ENCODE results near the gene UMAD1.

Gene UMAD1

DNA sequence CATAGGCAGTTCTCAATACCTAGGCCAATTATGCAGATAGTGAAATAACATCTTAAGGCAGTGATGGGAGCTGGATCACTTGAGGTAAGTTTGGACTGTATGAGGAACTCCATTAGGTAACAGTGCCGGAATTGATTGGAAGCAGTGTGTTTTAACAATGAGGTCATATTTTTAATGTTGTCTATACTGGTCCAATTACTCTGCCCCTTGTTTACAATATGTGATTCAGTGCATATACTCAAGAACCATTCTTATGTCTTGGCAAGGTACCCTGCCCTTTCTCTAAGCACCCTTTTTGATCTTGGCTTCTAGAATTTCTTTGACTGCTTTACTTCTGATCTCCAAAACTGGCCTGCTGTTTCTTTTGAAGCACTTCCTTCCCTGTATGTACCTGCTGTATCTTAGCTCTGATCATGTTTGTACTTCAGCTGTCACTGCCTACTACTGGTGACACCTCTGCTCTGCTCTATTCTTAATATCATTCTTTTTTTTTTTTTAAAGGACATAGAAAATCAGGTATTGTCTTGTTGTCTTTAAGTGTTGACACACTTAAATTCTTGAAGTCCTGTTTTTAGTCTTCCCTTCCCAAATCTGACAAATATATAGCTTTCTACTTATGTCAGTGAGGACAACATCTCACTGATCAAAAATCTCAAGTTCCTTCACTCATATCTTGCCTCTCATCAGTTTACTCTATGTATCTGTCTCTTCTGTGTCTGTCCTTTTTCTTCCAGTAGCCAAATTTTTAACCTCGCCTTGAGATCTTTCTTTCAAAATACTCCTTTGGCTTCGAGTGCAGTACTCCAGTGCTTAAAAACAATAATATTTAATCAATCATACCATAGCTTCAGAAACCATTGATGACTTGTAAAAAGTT, 124.2 kb downstream of the UMAD1 start:
- DNase-seq (ENCODE audit: low read depth in 2 of 2), result no peak

- no peak for DNase-seq (ENCODE audit: low read depth in 2 of 2)
Observed at GRCh38 chr7:7765422-7765821, 124.9 kb downstream of the UMAD1 start.

- DNase-seq (ENCODE audit: low read depth in 2 of 2), result no peak
Observed at GRCh38 chr7:7766671-7767070, 126.1 kb downstream of the UMAD1 start.

DNA sequence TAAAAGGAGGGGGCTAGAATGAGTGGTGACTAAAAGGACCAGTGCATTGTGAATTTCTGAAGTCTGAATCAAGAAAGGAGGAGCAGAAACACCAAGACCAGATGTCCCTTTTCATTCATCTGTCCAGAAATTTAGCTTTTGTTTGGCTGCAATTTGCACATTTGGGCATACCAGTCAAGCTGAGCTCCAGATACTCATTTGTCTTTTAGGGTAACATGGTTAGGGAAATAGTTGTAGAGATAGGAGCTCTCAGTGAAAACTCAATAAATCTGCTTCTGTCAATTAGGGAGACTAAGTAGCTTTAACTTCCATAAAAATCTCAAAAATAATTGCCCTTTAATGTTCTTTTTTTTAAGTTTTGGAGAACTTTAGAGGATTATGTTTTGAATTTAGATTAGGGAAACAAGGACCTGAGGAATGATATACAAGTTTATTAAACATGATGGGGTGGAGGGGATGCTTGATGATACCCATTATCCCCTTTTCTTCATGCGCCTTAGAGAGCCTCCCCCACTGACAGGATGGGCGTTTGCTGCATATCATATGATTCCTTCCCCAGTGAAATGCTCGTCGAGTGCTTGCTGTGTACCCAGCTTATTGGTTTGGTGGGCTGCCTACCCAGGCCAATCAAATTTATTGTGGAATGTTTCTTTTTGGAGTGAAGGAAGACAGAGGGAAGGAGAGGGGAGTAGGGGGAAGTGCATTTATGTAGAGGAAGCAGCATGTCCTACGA, 128.6 kb downstream of the UMAD1 start:
- DNase-seq (ENCODE audit: low read depth in 2 of 2), result no peak

DNA sequence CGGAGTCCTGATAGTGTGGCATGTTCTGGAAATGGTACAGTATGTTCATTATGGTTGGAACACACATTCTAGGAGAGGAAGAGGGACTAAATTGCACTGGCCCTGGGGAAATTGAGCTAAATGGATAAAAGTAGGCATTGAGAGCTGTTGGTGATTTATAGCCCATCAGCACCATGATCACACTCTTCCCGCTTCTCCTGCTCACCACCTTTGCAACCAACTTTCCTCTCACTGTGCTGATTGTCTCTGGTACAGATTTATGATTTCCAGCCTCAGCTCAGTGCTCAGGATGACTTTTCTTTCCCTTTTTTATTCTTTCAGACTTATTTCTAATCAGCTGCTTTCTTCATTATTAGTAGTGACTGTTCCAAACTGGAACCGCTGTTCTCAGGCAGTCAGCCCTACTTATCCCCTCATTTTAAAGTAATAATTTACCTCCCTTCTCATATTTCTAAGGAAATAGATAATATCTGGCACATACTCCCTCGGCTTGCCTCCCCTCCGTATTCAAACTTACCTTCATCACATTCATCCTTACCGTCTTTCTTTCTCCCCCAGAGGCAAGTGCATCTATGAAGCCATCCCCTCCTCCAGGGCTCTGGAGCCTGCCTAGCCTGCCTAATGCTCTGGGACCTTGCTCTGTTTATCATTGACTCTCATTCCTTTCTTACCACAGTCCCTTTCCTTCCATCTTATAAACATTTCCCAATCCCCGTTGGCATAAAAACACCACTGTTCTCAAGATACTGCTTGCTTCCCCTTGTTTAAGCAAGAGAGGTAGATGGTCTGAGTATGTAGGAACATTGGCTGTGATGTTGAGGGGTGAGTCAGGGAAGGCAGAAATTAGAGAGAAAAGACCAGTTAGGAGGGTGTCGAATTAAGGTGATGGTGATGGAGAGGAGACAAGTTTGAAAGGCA, 129.4 kb downstream of the UMAD1 start:
- DNase-seq (ENCODE audit: low read depth in 2 of 2), result no peak

- no peak for DNase-seq (ENCODE audit: low read depth in 2 of 2)
Observed at GRCh38 chr7:7771452-7771851, 130.9 kb downstream of the UMAD1 start.

DNA sequence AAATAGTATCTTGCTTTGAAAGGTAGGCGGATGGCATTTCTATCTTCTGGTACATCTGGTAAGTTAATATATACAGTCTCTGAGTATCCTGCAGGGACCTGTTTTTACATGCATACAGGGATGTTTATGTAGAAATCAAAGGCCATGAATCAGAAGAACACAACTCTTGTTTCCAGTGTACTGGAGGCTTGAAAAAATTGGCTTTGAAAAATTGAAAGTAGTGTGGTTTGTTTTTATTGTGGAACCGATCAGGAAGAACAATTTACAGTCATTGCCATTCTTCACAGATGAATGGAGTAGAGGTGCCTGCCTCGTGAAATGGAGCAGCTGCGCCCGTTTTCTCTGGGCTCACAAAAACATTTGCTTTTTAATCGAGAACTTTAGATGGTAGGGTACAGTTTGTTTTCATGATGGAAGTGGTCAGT, 131.9 kb downstream of the UMAD1 start:
- DNase-seq (ENCODE audit: low read depth in 2 of 2), result no peak

GRCh38 chr7:7773334-7774309, 133.1 kb downstream of the UMAD1 start:
- no peak for DNase-seq (ENCODE audit: low read depth in 2 of 2)

- DNase-seq (ENCODE audit: low read depth in 2 of 2), result no peak
Observed at GRCh38 chr7:7779888-7780287, 139.3 kb downstream of the UMAD1 start.

- DNase-seq (ENCODE audit: low read depth in 2 of 2), result no peak
Observed at GRCh38 chr7:7783001-7783400, 142.4 kb downstream of the UMAD1 start.

DNA sequence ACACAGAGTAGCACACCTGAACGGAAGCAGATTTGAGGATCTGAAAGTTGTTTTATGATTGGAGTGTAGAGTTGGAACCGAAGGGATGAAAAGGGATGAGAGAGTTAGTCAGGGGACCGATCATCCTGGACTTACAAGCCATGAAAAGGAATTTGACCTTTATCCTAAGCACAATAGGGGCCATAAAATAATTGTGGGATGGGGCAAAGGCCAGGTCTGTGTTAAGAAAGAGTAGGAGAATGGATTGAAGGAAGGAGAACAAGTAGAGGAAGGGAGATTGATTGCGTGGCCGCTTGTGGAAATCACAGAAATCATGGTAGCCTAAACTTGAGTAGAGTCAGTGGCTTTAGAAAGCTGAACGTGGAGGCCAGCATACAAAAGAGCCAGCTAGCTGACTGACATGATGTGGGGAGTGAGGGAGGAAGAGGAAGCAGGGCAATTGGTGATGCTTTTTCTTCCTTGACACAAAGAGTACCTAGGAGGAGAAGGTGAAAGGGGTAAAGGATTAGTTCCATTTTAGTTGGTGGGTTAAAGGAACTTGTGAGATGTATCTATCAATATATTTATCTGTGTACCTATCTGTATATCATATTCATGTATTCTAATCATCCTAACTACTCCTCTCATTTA, 144.9 kb downstream of the UMAD1 start:
- DNase-seq (ENCODE audit: low read depth in 2 of 2), result no peak

GRCh38 chr7:7786595-7786994, 146.0 kb downstream of the UMAD1 start:
- DNase-seq (ENCODE audit: low read depth in 2 of 2), result no peak

DNA sequence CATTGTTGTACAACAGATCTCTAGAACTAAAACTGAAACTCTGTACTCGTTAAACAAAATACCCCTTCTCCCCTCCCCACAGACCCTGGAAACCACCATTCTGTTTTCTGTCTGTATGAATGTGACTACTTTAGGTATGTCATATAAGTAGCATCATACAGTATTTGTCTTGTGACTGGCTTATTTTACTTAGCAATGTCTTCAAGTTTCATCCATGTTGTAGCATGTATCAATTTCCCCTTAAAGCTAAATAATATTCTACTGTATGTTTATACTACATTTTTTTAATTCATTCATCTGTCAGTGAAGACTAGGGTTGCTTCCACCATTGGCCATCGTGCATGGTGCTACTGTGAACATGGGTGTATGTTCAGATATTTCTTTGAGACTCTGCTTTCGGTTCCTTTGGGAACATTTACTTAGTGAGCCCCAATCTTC, 149.0 kb downstream of the UMAD1 start:
- no peak for DNase-seq (ENCODE audit: low read depth in 2 of 2)

- no peak for DNase-seq (ENCODE audit: low read depth in 2 of 2)
Observed at GRCh38 chr7:7790041-7790741, 149.6 kb downstream of the UMAD1 start.

DNA sequence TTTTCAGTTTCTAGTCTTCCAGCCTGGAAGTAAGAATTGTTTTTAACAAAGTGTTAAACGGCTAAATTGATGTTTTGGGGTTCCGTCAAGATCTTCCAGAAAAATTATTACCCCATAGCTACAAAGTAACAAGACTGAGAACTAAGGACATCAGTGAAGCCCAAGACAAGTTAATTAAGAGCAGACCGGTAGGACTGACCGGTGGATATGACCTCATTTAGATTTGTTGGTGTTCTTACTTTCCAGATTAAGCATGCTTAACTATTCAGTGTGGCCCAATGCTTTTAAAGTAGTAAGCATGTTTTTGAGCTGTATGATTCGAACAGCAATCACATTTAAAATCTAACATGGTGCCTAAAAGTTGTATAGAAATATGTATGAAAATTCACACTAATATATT, 151.0 kb downstream of the UMAD1 start:
- DNase-seq (ENCODE audit: low read depth in 2 of 2), result no peak

- DNase-seq (ENCODE audit: low read depth in 2 of 2), result no peak
Observed at GRCh38 chr7:7792056-7792455, 151.5 kb downstream of the UMAD1 start.

DNA sequence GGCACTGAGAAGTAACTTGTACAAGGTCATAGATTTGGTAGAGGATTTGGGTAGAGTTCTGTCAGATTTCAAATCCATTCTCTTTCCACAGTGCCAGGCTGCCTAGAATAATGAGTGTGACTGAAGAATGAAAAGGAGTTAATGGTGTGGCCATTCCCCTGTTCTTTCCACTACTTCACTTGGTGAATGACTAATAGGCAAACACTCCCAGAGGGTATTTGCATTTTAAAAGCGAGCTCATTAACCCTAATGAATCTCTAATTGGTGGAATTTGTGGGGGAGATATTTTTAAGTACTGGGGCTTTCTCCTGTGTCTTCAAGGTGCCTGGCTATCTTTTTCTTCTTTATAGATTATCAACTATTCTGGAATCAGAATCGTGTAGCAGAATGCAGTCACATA, 152.7 kb downstream of the UMAD1 start:
- DNase-seq (ENCODE audit: low read depth in 2 of 2), result no peak

DNA sequence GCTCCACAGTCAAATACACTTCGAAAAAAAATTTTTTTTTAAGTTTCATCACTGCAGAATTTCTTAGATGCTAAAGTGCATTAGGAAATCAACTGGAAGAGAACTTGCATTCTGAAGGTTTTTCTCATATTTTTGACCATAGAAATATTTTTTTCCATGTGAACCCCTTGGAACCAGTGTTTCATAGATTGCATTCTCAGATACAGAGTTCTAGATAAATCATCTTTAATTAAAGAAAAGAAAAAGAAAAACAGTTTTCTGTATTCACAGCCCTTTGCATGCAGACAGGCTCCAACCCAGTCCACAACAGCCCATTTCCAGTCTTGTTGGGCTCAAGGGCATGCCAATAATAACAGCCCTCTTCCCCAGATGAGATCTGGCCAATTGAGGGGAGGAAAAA, 153.4 kb downstream of the UMAD1 start:
- no peak for DNase-seq (ENCODE audit: low read depth in 2 of 2)

- no peak for DNase-seq (ENCODE audit: low read depth in 2 of 2)
Observed at GRCh38 chr7:7795203-7795602, 154.7 kb downstream of the UMAD1 start.

Data from activated CD4-positive, alpha-beta T cell treated with anti-CD3 and anti-CD28 coated beads for 24 hours (primary cell).